Glomerular visceral epithelial cell (primary cell): Measurements from ENCODE around the gene IFT20.

Experiments
- DNase-seq: peaks from one replicate; pipeline ENCODE4 v3.0.0-alpha.2; 2016; ENCODE audit errors: extremely low spot score

The IFT20 gene

GRCh38 chr17:28335959-28336871 is 943 bp upstream of the IFT20 start:
- DNase-seq = peak; percentile 91

- DNase-seq = no peak
Measured at GRCh38 chr17:28334666-28335200, 539 bp downstream of the IFT20 start.

GRCh38 chr17:28334171-28334570 is 1.1 kb downstream of the IFT20 start:
- no peak for DNase-seq

GRCh38 chr17:28333083-28333746 is 2.1 kb downstream of the IFT20 start:
- no peak for DNase-seq

- no peak for DNase-seq
Measured at GRCh38 chr17:28331891-28332420, 3.3 kb downstream of the IFT20 start.

- DNase-seq = no peak
Measured at GRCh38 chr17:28330671-28331070, 4.6 kb downstream of the IFT20 start.

GRCh38 chr17:28328325-28328724 is 6.9 kb downstream of the IFT20 start:
- no peak for DNase-seq

GRCh38 chr17:28327709-28328108 is 7.6 kb downstream of the IFT20 start:
- no peak for DNase-seq

GRCh38 chr17:28327031-28327607 is 8.2 kb downstream of the IFT20 start:
- DNase-seq = no peak

- no peak for DNase-seq
Measured at GRCh38 chr17:28326114-28326513, 9.2 kb downstream of the IFT20 start.

- no peak for DNase-seq
Measured at GRCh38 chr17:28325211-28325610, 10.1 kb downstream of the IFT20 start.

- DNase-seq = no peak
Measured at GRCh38 chr17:28324781-28325180, 10.5 kb downstream of the IFT20 start.

GRCh38 chr17:28324267-28324745 is 11.0 kb downstream of the IFT20 start:
- no peak for DNase-seq

- no peak for DNase-seq
Measured at GRCh38 chr17:28320215-28321061, 14.8 kb downstream of the IFT20 start.

GRCh38 chr17:28319598-28319935 is 15.7 kb downstream of the IFT20 start:
- no peak for DNase-seq

- peak; percentile 97 for DNase-seq
Measured at GRCh38 chr17:28318759-28319597, 16.3 kb downstream of the IFT20 start, which contains the start of gene TMEM97. TMEM97 (plus strand) TSS chr17:28319200; CDS start chr17:28319240, 40 bp downstream.

- no peak for DNase-seq
Measured at GRCh38 chr17:28317966-28318758, 17.1 kb downstream of the IFT20 start.

- no peak for DNase-seq
Measured at GRCh38 chr17:28317099-28317965, 17.9 kb downstream of the IFT20 start.
